SH-SY5Y (cell line): Measurements from ENCODE around the gene EPB41L4B.

Experiments used
- GATA2 ChIP-seq: IDR thresholded peaks from 2 replicates; pipeline ENCODE4 v1.6.1; 2011; ENCODE audit warnings: mild to moderate bottlenecking, low read depth, low read length
- GATA3 ChIP-seq: IDR thresholded peaks from 2 replicates; pipeline ENCODE4 v1.6.1; 2011; ENCODE audit warnings: low read depth, mild to moderate bottlenecking, low read length, moderate library complexity

- TF ChIP-seq GATA3 (no peak), GATA2 (no peak)
Measured at GRCh38 chr9:109149089-109149488, 171.8 kb downstream of the EPB41L4B start.
